Stimulated activated CD8-positive, alpha-beta memory T cell treated with anti-CD3 and anti-CD28 coated beads, Interleukin-4, amount 100 ng/mL, for 24 hours (primary cell): ENCODE results near the gene MMP24.
"Not testable (repeated sequence)": the region's sequence is repeated elsewhere in the genome, so short reads cannot be mapped to it uniquely, and the experiment has no call there.

Experiments
- DNase-seq: peaks from one replicate; pipeline ENCODE4 v3.0.0-alpha.2; 2020; ENCODE audit warnings: low read depth

The MMP24 gene

GRCh38 chr20:35226126-35226883 lies at the start of gene MMP24:
Gene MMP24, plus strand, starts transcription at chr20:35226690. Its CDS starts 49 bp downstream, at chr20:35226739.
- no peak for DNase-seq

- DNase-seq = no peak
Observed at GRCh38 chr20:35179292-35180212, 46.9 kb upstream of the MMP24 start.

GRCh38 chr20:35180266-35180665 lies 46.2 kb upstream of the MMP24 start:
- DNase-seq = no peak

- DNase-seq = no peak
Observed at GRCh38 chr20:35181731-35182130, 44.8 kb upstream of the MMP24 start.

GRCh38 chr20:35186691-35187289 lies 39.7 kb upstream of the MMP24 start:
- DNase-seq = not testable (repeated sequence)

GRCh38 chr20:35187584-35188190 lies 38.8 kb upstream of the MMP24 start:
- no peak for DNase-seq

- not testable (repeated sequence) for DNase-seq
Observed at GRCh38 chr20:35189223-35189622, 37.3 kb upstream of the MMP24 start.

- no peak for DNase-seq
Observed at GRCh38 chr20:35190556-35190955, 35.9 kb upstream of the MMP24 start.

GRCh38 chr20:35191419-35192117 lies 34.9 kb upstream of the MMP24 start:
- DNase-seq = no peak

GRCh38 chr20:35192118-35192872 lies 34.2 kb upstream of the MMP24 start:
- DNase-seq = no peak

GRCh38 chr20:35193031-35193791 lies 33.3 kb upstream of the MMP24 start:
- DNase-seq = not testable (repeated sequence)

GRCh38 chr20:35196313-35196712 lies 30.2 kb upstream of the MMP24 start:
- no peak for DNase-seq

- DNase-seq = no peak
Observed at GRCh38 chr20:35199740-35200139, 26.8 kb upstream of the MMP24 start.

GRCh38 chr20:35200267-35200666 lies 26.2 kb upstream of the MMP24 start:
- DNase-seq = no peak

GRCh38 chr20:35201467-35201866 lies 25.0 kb upstream of the MMP24 start:
- DNase-seq = not testable (repeated sequence)

GRCh38 chr20:35206802-35207201 lies 19.7 kb upstream of the MMP24 start:
- no peak for DNase-seq

- DNase-seq = peak; percentile 62
Observed at GRCh38 chr20:35207950-35208611, 18.4 kb upstream of the MMP24 start.

GRCh38 chr20:35215066-35215956 lies 11.2 kb upstream of the MMP24 start:
- no peak for DNase-seq
